Kidney epithelial cell (primary cell): ENCODE results near the gene AMIGO2. TPM values are rescaled to one million over a fixed set of nuclear protein-coding genes. Genes with fewer than 3 reads are reported as not detected.

ENCODE experiments used
- DNase-seq: peaks from one replicate; pipeline ENCODE4 v3.0.0-alpha.2; 2010; ENCODE audit warnings: low read depth
- H3K27me3 ChIP-seq: 2 replicates; pipeline ENCODE4 v1.6.0; 2011; ENCODE audit warnings: low read length; ENCODE audit not compliant: control insufficient read depth, insufficient read depth
- H3K36me3 ChIP-seq: 2 replicates; pipeline ENCODE4 v1.5.1; 2011; ENCODE audit warnings: low read length; ENCODE audit not compliant: control insufficient read depth, insufficient read depth
- H3K4me3 ChIP-seq: 2 replicates; pipeline ENCODE4 v1.5.1; 2011; ENCODE audit warnings: low read depth, mild to moderate bottlenecking, control low read depth, low read length
- total RNA-seq: library from RNA; depleted of rRNA; stranded (reverse); fragments of >200 nt; gene quantifications from 2 replicates; pipeline ENCODE4 v1.2.3, GENCODE V29; 2015
- TF ChIP-seq, protein P1 (sequence below): IDR thresholded peaks from 2 replicates; pipeline ENCODE4 v1.5.1; 2011; ENCODE audit warnings: mild to moderate bottlenecking, moderate library complexity, low read length, control low read depth, inconsistent platforms; ENCODE audit not compliant: insufficient read depth, poor library complexity, severe bottlenecking

Gene AMIGO2
- total RNA-seq, 1 donor from 2014 or later: 284 TPM

- Histone ChIP-seq H3K4me3 (no peak overlapping the region), H3K27me3 (no peaks in the 10 kb centered on the region), H3K36me3 (no peaks in the 10 kb centered on the region)
- no peak for DNase-seq
- TF ChIP-seq, protein P1, sequence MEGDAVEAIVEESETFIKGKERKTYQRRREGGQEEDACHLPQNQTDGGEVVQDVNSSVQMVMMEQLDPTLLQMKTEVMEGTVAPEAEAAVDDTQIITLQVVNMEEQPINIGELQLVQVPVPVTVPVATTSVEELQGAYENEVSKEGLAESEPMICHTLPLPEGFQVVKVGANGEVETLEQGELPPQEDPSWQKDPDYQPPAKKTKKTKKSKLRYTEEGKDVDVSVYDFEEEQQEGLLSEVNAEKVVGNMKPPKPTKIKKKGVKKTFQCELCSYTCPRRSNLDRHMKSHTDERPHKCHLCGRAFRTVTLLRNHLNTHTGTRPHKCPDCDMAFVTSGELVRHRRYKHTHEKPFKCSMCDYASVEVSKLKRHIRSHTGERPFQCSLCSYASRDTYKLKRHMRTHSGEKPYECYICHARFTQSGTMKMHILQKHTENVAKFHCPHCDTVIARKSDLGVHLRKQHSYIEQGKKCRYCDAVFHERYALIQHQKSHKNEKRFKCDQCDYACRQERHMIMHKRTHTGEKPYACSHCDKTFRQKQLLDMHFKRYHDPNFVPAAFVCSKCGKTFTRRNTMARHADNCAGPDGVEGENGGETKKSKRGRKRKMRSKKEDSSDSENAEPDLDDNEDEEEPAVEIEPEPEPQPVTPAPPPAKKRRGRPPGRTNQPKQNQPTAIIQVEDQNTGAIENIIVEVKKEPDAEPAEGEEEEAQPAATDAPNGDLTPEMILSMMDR: no peak
Measured at GRCh38 chr12:47029903-47030302, 49.9 kb downstream of the AMIGO2 start.

DNA sequence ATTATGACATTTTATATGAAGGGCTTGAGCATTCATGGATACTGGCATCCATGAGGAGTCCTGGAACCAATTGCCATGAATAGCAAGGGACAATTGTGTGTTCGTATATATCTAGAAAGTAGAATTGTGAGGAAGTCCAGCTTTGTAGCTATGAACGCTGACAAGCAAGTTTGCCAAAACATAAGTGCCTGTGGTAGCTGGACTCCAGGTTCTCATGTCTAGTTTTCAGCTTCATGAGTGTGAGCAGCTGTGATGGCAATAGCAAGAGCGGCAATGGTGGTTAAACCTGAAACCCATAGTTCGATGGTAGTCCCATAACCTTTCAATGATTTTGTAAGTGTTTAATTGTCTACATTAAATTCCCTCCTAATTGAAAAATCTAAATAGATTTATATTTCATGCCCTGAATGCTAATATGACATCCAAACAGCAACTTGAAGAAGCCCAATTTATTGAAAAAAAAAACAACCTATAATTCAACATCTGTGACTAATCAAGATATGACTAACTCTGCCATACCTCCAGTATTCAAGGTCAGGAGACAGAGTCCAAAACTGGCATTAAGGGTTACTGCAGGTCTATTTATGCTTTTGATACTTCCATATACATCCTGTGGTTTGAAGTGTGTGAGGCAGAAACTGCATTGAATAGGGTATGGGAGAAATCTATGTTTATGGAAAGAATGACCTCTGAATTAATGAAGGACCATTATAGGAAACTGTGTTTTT lies 50.6 kb downstream of the AMIGO2 start:
- DNase-seq: no peak

GRCh38 chr12:47028186-47028585 lies 51.6 kb downstream of the AMIGO2 start:
- DNase-seq: no peak
- TF ChIP-seq, protein P1: no peak
- Histone ChIP-seq H3K4me3 (no peak overlapping the region), H3K27me3 (no peaks in the 10 kb centered on the region), H3K36me3 (no peaks in the 10 kb centered on the region)

More for the DNA sequence above, 50.6 kb downstream of the AMIGO2 start:
- H3K4me3 ChIP-seq: no peak overlapping the region
- TF ChIP-seq, protein P1: no peak
- H3K27me3 ChIP-seq: no peaks in the 10 kb centered on the region
- no peaks in the 10 kb centered on the region for H3K36me3 ChIP-seq

Other genes with a start within 250 kb of the AMIGO2 start
- gene PCED1B, start 338 bp downstream of the AMIGO2 start, total RNA-seq: 4.8 and 8.4 TPM in 2 replicates